KOPT-K1 (cell line): ENCODE data around the gene ARHGAP32.

ENCODE experiments used
- H3K27ac ChIP-seq: fragments of 200-600 bp; sonication (generic); 2 replicates; pipeline ENCODE4 v1.5.1; 2016; ENCODE audit warnings: antibody characterized with exemption, mild to moderate bottlenecking, low read depth, low read length; ENCODE audit not compliant: poor library complexity, severe bottlenecking
- H3K36me3 ChIP-seq: fragments of 200-600 bp; sonication (generic); 2 replicates; pipeline ENCODE4 v1.5.1; 2017; ENCODE audit warnings: antibody characterized with exemption, mild to moderate bottlenecking, low read length, moderate library complexity; ENCODE audit not compliant: insufficient read depth
- H3K9me3 ChIP-seq: fragments of 200-600 bp; sonication (generic); 2 replicates; pipeline ENCODE4 v1.5.1; 2017; ENCODE audit warnings: antibody characterized with exemption, low read length, mild to moderate bottlenecking; ENCODE audit not compliant: insufficient read depth, poor library complexity, severe bottlenecking

The ARHGAP32 gene

DNA sequence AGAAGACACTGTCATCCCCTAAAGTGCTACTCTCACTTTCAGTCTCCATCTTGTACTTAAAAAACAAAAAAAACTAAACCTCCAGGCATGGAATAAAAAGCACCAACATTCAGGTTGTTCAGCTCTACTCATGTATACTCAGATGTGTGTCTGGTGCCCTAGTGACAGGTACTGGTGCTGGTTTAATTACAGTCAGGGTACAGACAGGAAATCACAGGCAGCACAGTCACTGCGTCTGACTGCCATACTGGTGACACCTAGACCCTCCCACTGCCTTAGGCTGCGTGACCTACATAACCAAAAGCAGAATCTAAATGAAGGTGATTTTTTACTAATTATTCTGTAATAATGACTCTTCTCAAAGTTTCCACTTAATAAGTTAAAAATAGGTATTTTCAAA, at the start of gene ARHGAP32:
TSS of gene ARHGAP32 (minus strand) at position 176 of the 400 bp plus-strand sequence. CDS start at position 49, 127 bp downstream.
- no peak within 1 kb of the TSS for H3K27ac ChIP-seq
- no peaks in the 10 kb centered on the region for H3K36me3 ChIP-seq
- H3K9me3 ChIP-seq, result peaks cover 2% of the 10 kb centered on the region

DNA sequence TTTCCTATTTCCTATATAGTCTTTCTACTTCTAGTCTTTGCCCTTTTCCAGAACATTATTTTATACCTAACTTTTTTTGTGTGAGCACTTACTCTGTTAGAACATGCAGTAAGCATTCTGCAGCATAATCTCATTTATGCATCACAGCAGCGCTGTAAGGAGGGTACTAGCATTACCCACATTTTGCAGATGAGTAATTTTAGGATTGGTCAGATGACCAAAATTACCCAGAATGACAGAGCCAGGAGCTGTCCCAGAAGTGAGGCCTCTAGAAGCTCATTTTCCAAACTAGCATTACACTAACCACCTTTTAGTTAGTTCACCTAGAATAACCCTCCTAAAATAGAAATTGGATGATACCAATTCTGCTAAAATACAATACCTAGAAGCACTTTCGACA, 47.1 kb upstream of the ARHGAP32 start:
- no peak overlapping the region for H3K27ac ChIP-seq
- H3K36me3 ChIP-seq, result peaks cover 7% of the 10 kb centered on the region; the same call in 1 of the 2 replicates

DNA sequence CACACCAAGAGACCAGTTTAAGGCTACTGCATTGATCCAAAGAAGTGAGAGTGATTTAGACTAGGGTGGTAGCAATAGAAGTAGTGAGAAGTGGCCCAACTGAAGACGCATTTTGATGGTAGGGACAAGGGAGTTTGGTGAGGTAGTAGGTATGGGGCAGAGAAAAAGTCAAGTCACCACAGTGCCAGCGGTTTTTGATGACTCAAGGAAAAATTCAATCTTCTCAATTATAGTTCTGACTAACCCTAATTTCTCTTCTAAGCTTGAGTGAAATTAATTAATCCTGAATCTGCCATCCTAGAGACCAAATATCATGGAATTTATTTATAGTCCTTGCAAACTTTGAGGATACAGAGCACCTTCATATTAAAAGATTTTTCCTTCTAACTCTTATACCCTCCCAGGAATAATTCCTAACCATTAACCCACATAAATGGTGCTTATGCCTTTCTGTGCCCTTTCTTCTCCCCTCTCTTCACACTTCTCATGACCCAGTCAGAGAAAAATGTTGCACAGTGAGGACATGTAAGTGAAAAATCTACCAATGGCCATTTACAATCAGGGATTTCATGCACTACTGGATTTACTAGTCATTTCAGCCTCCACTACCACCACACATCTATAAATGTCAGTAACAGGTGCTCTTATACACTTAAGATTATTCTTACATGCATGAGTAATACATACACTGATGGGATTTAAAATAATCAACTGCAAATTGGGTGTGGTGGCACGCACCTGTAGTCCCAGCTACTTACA, 45.9 kb upstream of the ARHGAP32 start:
- Histone ChIP-seq H3K9me3 (peaks cover 13% of the 10 kb centered on the region), H3K36me3 (peaks cover 7% of the 10 kb centered on the region; the same call in 1 of the 2 replicates)

More for the DNA sequence above, 47.1 kb upstream of the ARHGAP32 start:
- peaks cover 13% of the 10 kb centered on the region for H3K9me3 ChIP-seq

DNA sequence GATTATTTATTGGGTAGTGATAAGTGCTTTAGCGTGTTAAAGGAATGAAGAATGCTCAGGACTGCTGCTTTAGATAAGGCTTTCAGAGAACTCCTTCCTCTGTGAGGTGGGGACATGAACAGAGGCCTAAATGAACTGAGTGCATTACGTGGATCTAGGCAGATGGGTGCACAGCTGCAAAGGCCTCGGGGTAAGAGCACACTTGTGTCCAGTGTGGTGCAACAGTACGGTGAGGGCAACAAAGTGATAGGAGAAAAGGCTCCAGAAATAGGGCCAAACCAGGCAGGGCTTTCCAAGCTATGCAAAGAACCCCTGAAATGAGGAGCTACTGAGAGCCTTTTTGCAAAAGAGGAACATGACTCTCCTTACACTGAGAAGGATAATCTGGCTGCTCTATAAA, 45.3 kb upstream of the ARHGAP32 start:
- Histone ChIP-seq H3K9me3 (peaks cover 13% of the 10 kb centered on the region), H3K36me3 (peaks cover 7% of the 10 kb centered on the region; the same call in 1 of the 2 replicates), H3K27ac (no peak overlapping the region)

More for the DNA sequence above, 45.9 kb upstream of the ARHGAP32 start:
- H3K27ac ChIP-seq, result no peak overlapping the region

DNA sequence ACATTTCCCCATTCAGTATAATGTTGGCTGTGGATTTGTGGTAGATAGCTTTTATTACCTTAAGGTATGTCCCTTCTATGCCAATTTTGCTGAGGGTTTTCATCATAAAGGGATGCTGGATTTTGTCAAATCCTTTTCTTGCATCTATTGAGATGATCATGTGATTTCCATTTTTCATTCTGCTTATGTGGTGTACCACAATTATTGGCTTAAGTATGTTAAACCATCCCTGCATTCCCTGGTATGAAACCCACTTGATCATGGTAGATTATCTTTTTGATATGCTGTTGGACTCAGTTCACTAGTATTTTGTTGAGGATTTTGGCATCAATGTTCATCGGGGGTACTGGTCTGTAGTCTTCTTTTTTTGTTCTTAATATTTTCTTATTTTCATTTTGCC, 44.7 kb upstream of the ARHGAP32 start:
- Histone ChIP-seq H3K27ac (no peak overlapping the region), H3K36me3 (peaks cover 7% of the 10 kb centered on the region; the same call in 1 of the 2 replicates), H3K9me3 (peaks cover 13% of the 10 kb centered on the region)

DNA sequence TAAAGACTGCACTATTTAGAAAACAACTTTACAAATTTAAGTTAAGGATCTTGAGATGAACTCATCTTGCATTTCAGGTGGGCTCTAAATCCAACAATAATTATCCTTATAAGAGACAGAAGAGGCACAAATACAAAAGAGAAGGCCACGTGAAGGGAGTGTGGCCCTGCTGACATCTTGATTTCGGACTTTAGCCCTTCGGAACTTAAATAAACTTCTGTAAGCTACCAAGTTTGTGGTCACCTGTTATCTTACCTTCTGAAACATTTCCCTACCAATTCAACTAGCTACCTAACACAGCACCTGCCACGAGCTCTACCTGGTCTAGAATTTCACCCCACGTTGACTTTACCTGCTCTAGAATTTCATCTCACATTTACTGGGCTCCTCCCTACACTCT, 42.9 kb upstream of the ARHGAP32 start:
- Histone ChIP-seq H3K9me3 (peaks cover 13% of the 10 kb centered on the region), H3K27ac (no peak overlapping the region), H3K36me3 (peaks cover 7% of the 10 kb centered on the region; the same call in 1 of the 2 replicates)

DNA sequence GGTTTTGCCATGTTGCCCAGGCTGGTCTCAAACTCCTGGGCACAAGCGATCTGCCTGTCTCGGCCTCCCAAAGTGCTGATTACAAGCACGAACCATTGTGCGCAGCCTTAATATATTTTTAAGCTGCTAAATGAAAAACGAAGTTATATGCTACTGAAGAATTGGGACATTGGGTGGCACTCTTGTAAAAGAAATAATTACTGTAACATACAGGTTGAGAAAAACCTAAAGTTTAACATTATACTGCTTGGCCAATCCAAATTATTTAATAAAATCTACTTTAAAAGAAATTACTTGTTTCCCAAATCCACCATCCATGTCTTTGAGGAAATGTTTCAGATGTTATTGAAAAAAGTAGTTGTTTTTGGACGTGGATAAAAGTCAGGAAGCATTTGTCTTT, 37.9 kb upstream of the ARHGAP32 start:
- Histone ChIP-seq H3K9me3 (peaks cover 14% of the 10 kb centered on the region), H3K27ac (no peak overlapping the region), H3K36me3 (no peaks in the 10 kb centered on the region)

DNA sequence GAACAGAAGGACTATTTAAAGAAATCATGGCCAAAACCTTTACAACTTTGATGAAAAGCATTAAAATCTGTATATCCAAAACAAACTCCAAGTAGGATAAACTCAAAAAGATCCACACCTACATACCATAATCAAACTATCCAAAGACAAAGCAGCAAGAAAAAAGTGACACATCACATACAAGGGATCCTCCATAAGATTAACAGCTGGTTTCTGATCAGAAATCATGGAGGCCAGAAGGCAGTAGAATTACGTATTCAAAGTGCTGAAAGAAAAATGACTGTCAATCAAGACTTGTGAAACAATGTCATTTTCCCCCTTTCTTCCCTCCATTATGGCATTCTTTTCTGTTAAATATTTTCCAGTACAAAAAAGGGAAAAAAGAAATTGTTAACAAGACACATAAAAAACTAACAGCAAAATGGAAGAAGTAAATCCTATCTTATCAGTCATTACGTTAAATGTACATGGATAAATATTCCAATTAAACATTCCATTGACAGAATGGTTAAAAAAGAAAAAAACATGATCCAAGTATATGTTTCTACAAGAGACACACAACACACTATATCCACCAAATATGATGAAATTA, 34.2 kb upstream of the ARHGAP32 start:
- no peaks in the 10 kb centered on the region for H3K36me3 ChIP-seq
- peaks cover 14% of the 10 kb centered on the region for H3K9me3 ChIP-seq

DNA sequence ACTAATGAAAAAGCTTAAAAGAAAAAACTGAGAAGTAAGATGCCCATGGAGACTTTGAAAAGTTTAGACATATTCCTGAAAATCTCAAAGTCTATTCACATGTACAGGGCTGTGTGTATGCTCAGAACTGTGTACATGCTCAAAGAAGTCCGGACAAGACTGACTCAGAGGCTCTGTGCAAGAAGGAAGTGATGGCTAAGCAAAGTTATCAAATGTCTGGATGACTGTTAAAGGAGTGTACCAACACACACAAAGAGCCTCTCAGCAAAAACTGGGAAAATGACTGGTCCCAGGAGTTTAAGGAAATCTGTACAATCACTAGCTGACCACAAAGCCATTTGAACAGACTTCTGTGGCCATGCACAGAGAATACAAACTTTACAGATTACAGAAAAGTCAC, 33.1 kb upstream of the ARHGAP32 start:
- Histone ChIP-seq H3K27ac (no peak overlapping the region), H3K9me3 (peaks cover 14% of the 10 kb centered on the region), H3K36me3 (no peaks in the 10 kb centered on the region)

More for the DNA sequence above, 34.2 kb upstream of the ARHGAP32 start:
- H3K27ac ChIP-seq, result no peak overlapping the region

DNA sequence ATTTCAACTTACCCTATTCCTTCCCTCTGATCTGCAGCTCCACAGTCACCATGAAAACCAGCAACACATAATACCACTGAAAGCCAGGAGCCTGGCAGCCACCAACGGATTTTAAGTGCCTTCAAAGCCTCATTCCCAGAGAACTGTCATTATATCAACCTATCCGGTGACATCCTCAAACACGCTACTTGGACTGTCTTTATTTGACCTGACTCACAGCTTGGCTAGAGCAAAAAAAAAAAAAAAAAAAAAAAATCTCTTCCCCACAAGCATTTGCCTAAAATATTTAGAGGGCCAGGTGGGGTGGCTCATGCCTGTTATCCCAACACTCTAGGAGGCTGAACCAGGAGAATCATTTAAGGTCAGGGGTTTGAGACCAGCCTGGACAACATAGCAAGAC, 32.4 kb upstream of the ARHGAP32 start:
- Histone ChIP-seq H3K36me3 (no peaks in the 10 kb centered on the region), H3K27ac (no peak overlapping the region), H3K9me3 (peaks cover 14% of the 10 kb centered on the region)

DNA sequence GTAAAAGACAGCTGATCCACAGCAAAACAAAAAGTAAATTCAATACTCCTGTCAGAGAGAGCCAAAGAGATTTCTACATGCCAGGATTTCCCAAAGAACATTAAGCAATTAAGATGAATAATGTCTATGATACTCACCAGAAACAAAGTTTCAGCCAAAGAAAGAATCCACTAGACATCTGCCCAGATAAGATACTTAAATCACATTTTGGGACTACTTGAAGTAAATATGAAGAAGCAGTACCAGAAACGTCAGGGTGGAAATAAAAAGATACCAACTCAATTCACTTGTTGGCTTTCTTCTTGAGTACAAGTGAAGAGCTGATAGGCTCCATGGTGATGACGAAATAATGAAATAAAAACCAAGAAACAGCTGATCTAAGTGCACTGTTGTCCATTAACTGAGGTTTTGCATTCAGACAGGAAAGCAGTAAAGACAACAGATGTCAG, 31.6 kb upstream of the ARHGAP32 start:
- Histone ChIP-seq H3K27ac (no peak overlapping the region), H3K9me3 (peaks cover 14% of the 10 kb centered on the region), H3K36me3 (no peaks in the 10 kb centered on the region)

DNA sequence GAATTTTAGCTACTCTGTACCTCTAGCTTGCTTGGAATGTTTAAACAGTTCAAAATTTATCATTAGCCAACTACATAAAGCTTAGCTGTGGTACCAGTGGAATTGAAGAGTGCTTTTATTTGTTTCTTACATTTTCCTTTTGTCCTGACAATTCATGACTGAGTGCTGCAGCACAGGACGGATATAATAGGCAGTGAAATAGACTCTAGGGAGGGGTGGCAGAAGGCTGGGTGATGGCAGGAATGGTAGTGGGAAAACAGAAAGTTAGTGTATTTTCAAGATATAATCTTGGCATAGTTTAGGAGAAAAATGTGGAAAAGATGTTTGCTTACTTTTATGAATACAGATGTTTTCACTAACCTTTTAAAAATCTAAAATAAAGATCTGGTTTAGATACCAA, 31.1 kb upstream of the ARHGAP32 start:
- Histone ChIP-seq H3K9me3 (peaks cover 14% of the 10 kb centered on the region), H3K36me3 (no peaks in the 10 kb centered on the region), H3K27ac (no peak overlapping the region)

DNA sequence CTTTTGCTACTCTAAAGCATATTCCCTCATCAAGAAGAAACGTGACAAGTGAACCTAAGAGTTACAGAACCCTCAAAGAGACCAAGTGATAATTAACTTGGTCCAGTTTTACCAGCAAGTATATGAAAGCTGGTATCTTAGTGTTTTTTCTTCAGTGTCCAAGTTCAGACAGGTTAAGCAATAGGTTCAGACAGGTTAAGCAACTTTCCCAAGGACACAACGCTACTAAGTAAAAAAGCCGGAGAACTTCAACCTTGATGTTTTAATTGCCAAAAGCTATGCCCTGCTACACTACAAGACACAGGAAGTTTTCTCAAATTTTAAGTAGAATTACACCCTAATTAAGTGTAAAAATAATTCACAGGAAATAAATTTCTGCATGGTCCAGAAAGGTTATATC, 30.0 kb upstream of the ARHGAP32 start:
- Histone ChIP-seq H3K36me3 (no peaks in the 10 kb centered on the region), H3K27ac (no peak overlapping the region), H3K9me3 (peaks cover 14% of the 10 kb centered on the region)

DNA sequence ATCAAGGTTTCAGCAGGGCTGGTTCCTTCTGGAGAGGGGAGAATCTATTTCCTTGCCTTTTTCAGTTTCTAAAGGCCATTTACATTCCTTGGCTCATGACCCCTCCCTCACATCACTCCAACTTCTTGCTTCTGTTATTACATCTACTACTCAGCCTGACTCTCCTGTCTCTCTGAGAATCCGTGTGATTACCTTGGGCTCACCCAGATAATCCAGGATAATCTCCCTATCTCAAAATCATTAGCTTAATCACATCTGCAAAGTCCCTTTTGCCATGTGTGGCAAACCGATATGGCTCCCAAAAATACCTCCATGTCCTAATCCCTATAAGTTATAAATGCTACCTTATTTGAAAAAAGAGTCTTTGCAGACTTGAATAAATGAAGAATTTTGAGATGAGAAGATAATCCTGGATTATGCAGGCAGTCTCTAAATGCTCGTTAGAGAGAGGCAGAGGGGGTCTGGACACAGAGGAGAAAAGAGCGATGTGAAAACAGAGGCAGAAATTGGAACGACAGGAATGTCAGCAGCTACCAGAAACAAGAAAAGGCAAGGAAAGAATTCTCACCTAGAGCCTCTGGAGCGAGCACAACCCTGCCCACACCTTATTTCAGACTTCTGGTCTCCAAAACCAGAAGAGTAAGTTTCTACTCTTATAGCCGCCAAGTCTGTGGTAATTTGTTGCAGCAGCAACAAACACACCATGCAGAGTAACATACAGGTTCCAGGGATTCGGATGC, 23.6 kb upstream of the ARHGAP32 start:
- H3K27ac ChIP-seq, result no peak overlapping the region
- H3K9me3 ChIP-seq, result no peaks in the 10 kb centered on the region

DNA sequence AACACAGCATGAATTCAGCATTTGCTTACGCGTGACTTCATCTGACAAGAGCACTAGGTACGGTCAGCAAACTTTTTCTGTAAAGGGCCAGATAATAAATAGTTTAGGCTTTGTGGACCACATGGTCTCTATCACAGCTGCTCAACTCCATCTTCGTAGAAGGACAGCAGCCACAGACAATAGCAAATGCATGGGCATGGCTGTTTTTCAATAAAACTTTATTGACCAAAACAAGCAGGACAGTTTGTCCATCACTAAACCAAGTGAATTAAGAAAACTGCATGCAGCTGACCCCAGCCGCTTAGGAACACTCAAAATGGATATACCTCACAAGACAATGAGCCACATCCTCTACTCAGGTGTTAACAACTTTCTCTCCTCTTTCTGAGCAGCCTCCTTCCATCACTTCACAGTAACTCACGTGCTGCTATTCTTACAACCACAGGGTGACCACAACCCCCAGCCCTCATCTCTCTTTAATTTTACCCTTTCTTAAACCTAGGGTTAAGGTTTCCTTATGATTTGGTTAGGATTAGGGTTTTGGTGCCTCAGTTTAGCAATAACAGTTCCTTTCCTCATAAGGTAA, 22.7 kb upstream of the ARHGAP32 start:
- no peaks in the 10 kb centered on the region for H3K9me3 ChIP-seq
- H3K36me3 ChIP-seq, result no peaks in the 10 kb centered on the region
- H3K27ac ChIP-seq, result no peak overlapping the region

More for the DNA sequence above, 23.6 kb upstream of the ARHGAP32 start:
- no peaks in the 10 kb centered on the region for H3K36me3 ChIP-seq
